T47D (cell line): ENCODE data around the gene KIAA0753.
A peak's percentile ranks its signal among the peaks of the same experiment; 100 is the strongest.

Source experiments
- DNase-seq, 2 experiments: peaks; one replicate each; pipeline versions ENCODE4 v3.0.0 to v3.0.0-alpha.2; 2011 to 2012; ENCODE audit warnings: low read depth in 1 of 2, low spot score in 1 of 2
- JUND ChIP-seq: IDR thresholded peaks from 2 replicates; pipeline ENCODE4 v1.6.1; 2012; ENCODE audit warnings: low read depth
- in situ Hi-C: cut with HindIII; loops from 2 replicates; pipeline ENCODE4 v1.10.0; 2016; ENCODE audit warnings: low sequenced_read_pairs, low pct_unique_long_range_greater_than_20kb

KIAA0753 gene

GRCh38 chr17:6640536-6641246, at the start of gene KIAA0753, which contains the start of gene TXNDC17:
TSS of gene KIAA0753 (minus strand) at chr17:6640711. CDS start at chr17:6635103, 5,608 bp downstream.
TSS of gene TXNDC17 (plus strand) at chr17:6641060. CDS start at chr17:6641083, 23 bp downstream.
- peak; percentile 28 to 78 for DNase-seq
- in situ Hi-C loops, result no loop called here
- no peak for TF ChIP-seq JUND

- in situ Hi-C loops, result no loop called here
- TF ChIP-seq JUND, result no peak
- no peak for DNase-seq
Measured at GRCh38 chr17:6688944-6689343, 48.4 kb upstream of the KIAA0753 start.

GRCh38 chr17:6686026-6686425, 45.5 kb upstream of the KIAA0753 start:
- DNase-seq, result peak in 1 of 2 experiments; percentile 53
- in situ Hi-C loops, result no loop called here
- TF ChIP-seq JUND, result no peak

GRCh38 chr17:6684881-6685767, 44.6 kb upstream of the KIAA0753 start:
- TF ChIP-seq JUND, result no peak

GRCh38 chr17:6684460-6684783, 43.9 kb upstream of the KIAA0753 start:
- TF ChIP-seq JUND, result no peak
- DNase-seq, result no peak
- in situ Hi-C loops, result no loop called here

More at GRCh38 chr17:6684881-6685767, 44.6 kb upstream of the KIAA0753 start:
- no peak for DNase-seq
- in situ Hi-C loops, result no loop called here

GRCh38 chr17:6683730-6684459, 43.4 kb upstream of the KIAA0753 start:
- TF ChIP-seq JUND, result no peak
- in situ Hi-C loops, result no loop called here
- no peak for DNase-seq

GRCh38 chr17:6683081-6683684, 42.7 kb upstream of the KIAA0753 start:
- no peak for TF ChIP-seq JUND
- DNase-seq, result peak in 1 of 2 experiments; percentile 82
- in situ Hi-C loops, result no loop called here

- in situ Hi-C loops, result no loop called here
Measured at GRCh38 chr17:6682339-6682738, 41.8 kb upstream of the KIAA0753 start.

GRCh38 chr17:6681671-6682070, 41.2 kb upstream of the KIAA0753 start:
- DNase-seq, result no peak
- in situ Hi-C loops, result no loop called here
- no peak for TF ChIP-seq JUND

More at GRCh38 chr17:6682339-6682738, 41.8 kb upstream of the KIAA0753 start:
- DNase-seq, result no peak
- TF ChIP-seq JUND, result no peak

GRCh38 chr17:6681176-6681575, 40.7 kb upstream of the KIAA0753 start:
- TF ChIP-seq JUND, result no peak
- in situ Hi-C loops, result no loop called here
- no peak for DNase-seq

- in situ Hi-C loops, result no loop called here
- no peak for TF ChIP-seq JUND
- DNase-seq, result no peak
Measured at GRCh38 chr17:6679241-6679640, 38.7 kb upstream of the KIAA0753 start.

GRCh38 chr17:6677946-6678345, 37.4 kb upstream of the KIAA0753 start:
- no peak for DNase-seq
- TF ChIP-seq JUND, result no peak
- in situ Hi-C loops, result no loop called here
